Transverse colon (tissue), 4 donors: ENCODE results near the gene RNF152. TPM values are rescaled to one million over a fixed set of nuclear protein-coding genes. Genes with fewer than 3 reads are reported as not detected.

ENCODE experiments used
- DNase-seq: peaks from one replicate; pipeline ENCODE4 v3.0.0-alpha.2; 2019
- H3K27ac ChIP-seq, 4 donors: fragments of 200-600 bp; sonication (generic); 2 replicates each; pipeline ENCODE4 v1.5.1; 2016 to 2018; ENCODE audit warnings: inconsistent platforms in 4 of 4
- H3K27me3 ChIP-seq: fragments of 200-600 bp; sonication (generic); 2 replicates; pipeline ENCODE4 v1.5.1; 2017; ENCODE audit warnings: inconsistent platforms
- H3K36me3 ChIP-seq, 4 donors: fragments of 200-600 bp; sonication (generic); 2 replicates each; pipeline ENCODE4 v1.5.1; 2017 to 2019; ENCODE audit warnings: inconsistent platforms in 4 of 4
- H3K4me1 ChIP-seq, 4 donors: fragments of 200-600 bp; sonication (generic); 2 replicates each; pipeline ENCODE4 v1.5.1; 2017 to 2020; ENCODE audit warnings: inconsistent platforms in 4 of 4
- H3K4me3 ChIP-seq, 4 donors: fragments of 200-600 bp; sonication (generic); 1 replicate in 1 of 4; 2 replicates in 3 of 4; pipeline versions ENCODE4 v1.5.1 to v1.6.1; 2017 to 2019; ENCODE audit warnings: inconsistent platforms in 4 of 4
- H3K9me3 ChIP-seq, 2 donors: fragments of 200-600 bp; sonication (generic); 2 replicates each; pipeline ENCODE4 v1.5.1; 2017 to 2019; ENCODE audit warnings: inconsistent platforms in 2 of 2
- EP300 ChIP-seq: sonication (generic); formaldehyde crosslinking; IDR thresholded peaks from one replicate; pipeline ENCODE4 v1.6.1; 2017; ENCODE audit warnings: antibody characterized with exemption, low read depth
- POLR2A ChIP-seq: fragments of 450-650 bp; IDR thresholded peaks from one replicate; pipeline ENCODE4 v1.6.1; 2016; ENCODE audit warnings: antibody characterized with exemption, mild to moderate bottlenecking, moderate library complexity
- POLR2AphosphoS5 ChIP-seq, 3 donors: sonication (generic); formaldehyde crosslinking; IDR thresholded peaks; one replicate each; pipeline ENCODE4 v1.6.1; 2016; ENCODE audit warnings: antibody characterized with exemption in 3 of 3
- WGBS, 2 donors: methylation state at CpG; one replicate each; pipeline ENCODE4 v1.1.5; 2018; ENCODE audit warnings: low coverage in 1 of 2; 5-methylcytosine and 5-hydroxymethylcytosine counted together
- in situ Hi-C, 4 donors: fragments of 200-750 bp; cut with MboI; loops; one replicate each; pipeline versions ENCODE4 v1.15.0 to v1.15.1; 2017; ENCODE audit warnings: low sequenced_read_pairs in 3 of 4, low pct_ligation_motif_present in 1 of 4, low pct_unique_long_range_greater_than_20kb in 1 of 4
- intact Hi-C: fragments of 100-400 bp; cut with DNase I; formaldehyde crosslinking; loops from one replicate; pipeline ENCODE4 v1.15.1; 2023; ENCODE audit warnings: low total_unique reads
- total RNA-seq, 4 donors: library from RNA; depleted of rRNA; stranded (reverse); fragments of >200 nt; gene quantifications; one replicate each; pipeline ENCODE4 v1.1.0, GENCODE V29; 2016
- TF ChIP-seq, protein P1 (sequence below), 5 experiments: fragments of 200-600 bp in 3 of 5; fragments of 450-650 bp in 2 of 5; sonication (generic) in 3 of 5; IDR thresholded peaks; 1 replicate in 2 of 5; 2 replicates in 3 of 5; pipeline ENCODE4 v1.5.1; 2016 to 2017; ENCODE audit warnings: antibody characterized with exemption in 5 of 5, inconsistent platforms in 3 of 5, mild to moderate bottlenecking in 2 of 5, moderate library complexity in 1 of 5

Gene RNF152
- total RNA-seq, 4 donors from 2014 or later = 29.7 to 340 (median 159) TPM

DNA sequence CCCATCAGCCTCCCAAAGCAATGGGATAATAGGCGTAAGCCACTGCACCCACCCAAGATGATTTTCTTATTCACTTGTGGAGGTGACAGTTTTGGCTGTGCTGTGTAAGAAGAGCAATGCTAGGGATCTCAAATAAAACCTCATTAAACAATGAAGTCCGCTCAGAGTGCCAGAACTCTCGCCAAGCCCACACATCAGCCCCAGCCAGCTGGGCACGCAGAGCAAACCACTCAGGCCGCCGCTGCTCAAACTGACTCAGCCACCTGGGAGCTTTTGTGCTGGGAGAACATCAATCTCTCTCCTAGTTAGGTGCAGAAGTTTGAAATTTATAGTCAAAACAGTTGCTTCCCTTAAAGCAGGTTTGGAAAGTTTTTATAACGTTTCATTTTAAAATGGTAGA, 47.6 kb downstream of the RNF152 start:
- 93 to 94% methylated on average over 3 to 7 of the region's 7 CpGs for WGBS, 2 donors
- in situ Hi-C loops (no loop called here), intact Hi-C loops (no loop called here)
- Histone ChIP-seq H3K4me1 (no peaks in the 10 kb centered on the region), H3K9me3 (no peaks in the 10 kb centered on the region), H3K27me3 (no peaks in the 10 kb centered on the region), H3K36me3 (no peaks in the 10 kb centered on the region), H3K4me3 (no peak overlapping the region), H3K27ac (no peak overlapping the region)
- no peak for DNase-seq
- TF ChIP-seq POLR2AphosphoS5 (IDR thresholded peaks at IDR 0.05) (no peak), EP300 (no peak), POLR2A (no peak)
- TF ChIP-seq, protein P1, sequence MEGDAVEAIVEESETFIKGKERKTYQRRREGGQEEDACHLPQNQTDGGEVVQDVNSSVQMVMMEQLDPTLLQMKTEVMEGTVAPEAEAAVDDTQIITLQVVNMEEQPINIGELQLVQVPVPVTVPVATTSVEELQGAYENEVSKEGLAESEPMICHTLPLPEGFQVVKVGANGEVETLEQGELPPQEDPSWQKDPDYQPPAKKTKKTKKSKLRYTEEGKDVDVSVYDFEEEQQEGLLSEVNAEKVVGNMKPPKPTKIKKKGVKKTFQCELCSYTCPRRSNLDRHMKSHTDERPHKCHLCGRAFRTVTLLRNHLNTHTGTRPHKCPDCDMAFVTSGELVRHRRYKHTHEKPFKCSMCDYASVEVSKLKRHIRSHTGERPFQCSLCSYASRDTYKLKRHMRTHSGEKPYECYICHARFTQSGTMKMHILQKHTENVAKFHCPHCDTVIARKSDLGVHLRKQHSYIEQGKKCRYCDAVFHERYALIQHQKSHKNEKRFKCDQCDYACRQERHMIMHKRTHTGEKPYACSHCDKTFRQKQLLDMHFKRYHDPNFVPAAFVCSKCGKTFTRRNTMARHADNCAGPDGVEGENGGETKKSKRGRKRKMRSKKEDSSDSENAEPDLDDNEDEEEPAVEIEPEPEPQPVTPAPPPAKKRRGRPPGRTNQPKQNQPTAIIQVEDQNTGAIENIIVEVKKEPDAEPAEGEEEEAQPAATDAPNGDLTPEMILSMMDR (IDR thresholded peaks at IDR 0.05) = no peak

DNA sequence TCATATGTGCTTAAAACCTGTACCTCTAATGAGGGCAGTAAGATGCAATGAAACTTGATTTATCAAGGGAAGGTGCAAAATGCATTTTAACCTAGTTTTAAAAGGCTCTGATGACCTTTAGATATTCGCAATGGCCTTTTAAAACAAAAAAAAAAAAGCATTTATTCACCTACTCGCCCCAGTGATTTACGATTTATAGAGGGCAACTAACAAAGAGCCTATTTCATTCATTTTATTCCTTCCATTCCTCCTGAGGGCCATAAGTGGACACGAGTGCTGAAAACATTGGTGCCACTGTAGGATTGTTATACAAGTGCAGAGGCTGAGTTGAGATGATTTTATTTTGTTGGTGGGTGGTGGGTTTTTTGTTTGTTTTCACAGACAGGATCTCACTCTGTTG, 48.1 kb downstream of the RNF152 start:
- Histone ChIP-seq H3K9me3 (no peaks in the 10 kb centered on the region), H3K4me3 (no peak overlapping the region), H3K27me3 (no peaks in the 10 kb centered on the region), H3K4me1 (no peaks in the 10 kb centered on the region), H3K27ac (no peak overlapping the region), H3K36me3 (no peaks in the 10 kb centered on the region)
- in situ Hi-C loops = no loop called here
- DNase-seq = no peak
- WGBS, 2 donors = 74 to 81% methylated on average over 4 of the region's 4 CpGs
- intact Hi-C loops = no loop called here
- no peak for TF ChIP-seq POLR2AphosphoS5 (IDR thresholded peaks at IDR 0.05)
- TF ChIP-seq, protein P1 (IDR thresholded peaks at IDR 0.05) = no peak
- TF ChIP-seq EP300 = no peak
- no peak for TF ChIP-seq POLR2A

DNA sequence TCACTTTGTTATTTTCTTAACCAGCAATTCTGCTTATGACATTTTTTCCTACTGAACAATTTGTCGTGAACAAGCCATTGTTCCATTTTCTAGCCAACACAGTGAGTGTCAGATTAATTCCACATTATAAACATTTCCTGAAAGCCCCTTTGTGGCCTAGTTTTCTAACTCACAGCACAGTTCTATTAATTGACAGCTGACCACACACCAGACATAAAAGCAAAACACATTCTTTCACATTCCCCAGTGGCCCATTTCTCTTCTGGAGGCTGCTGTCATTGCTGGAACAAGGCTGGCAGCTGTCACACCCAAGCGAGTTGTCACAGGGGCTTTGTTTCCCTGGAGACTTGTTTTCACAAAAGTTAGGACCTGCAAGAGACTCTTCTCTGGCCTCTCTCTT, 50.7 kb downstream of the RNF152 start:
- H3K4me3 ChIP-seq = no peak overlapping the region
- no peak for DNase-seq
- in situ Hi-C loops = no loop called here
- H3K4me1 ChIP-seq = no peaks in the 10 kb centered on the region
- no peak overlapping the region for H3K27ac ChIP-seq
- no peaks in the 10 kb centered on the region for H3K27me3 ChIP-seq
- TF ChIP-seq POLR2AphosphoS5 (IDR thresholded peaks at IDR 0.05) (no peak), POLR2A (no peak)
- TF ChIP-seq, protein P1 (IDR thresholded peaks at IDR 0.05) = no peak
- H3K36me3 ChIP-seq = no peaks in the 10 kb centered on the region
- 64 to 73% methylated on average over 2 of the region's 2 CpGs for WGBS, 2 donors
- H3K9me3 ChIP-seq = no peaks in the 10 kb centered on the region
- intact Hi-C loops = no loop called here

DNA sequence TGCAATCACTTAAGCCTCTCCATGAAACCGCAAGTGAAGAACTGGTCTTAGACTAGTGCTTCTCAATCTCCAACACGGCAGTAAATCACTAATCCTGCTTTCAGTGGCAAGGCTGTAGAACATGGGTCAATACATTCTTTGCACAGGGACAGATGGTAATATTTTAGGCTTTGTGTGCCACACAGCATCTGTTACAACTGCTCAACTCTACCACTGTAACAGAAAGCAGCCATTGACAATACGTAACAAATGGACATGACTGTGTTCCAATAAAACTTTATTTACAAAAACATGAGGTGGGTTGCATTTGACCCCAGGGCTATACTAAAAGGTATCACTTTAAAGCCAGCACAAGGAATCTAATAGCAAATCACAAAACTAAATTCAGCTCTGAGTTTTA, 51.1 kb downstream of the RNF152 start:
- 82 to 87% methylated on average over 3 of the region's 3 CpGs for WGBS, 2 donors
- in situ Hi-C loops = no loop called here
- DNase-seq = no peak

More for the DNA sequence above, 51.1 kb downstream of the RNF152 start:
- TF ChIP-seq POLR2A (no peak), EP300 (no peak), POLR2AphosphoS5 (IDR thresholded peaks at IDR 0.05) (no peak)
- TF ChIP-seq, protein P1 (IDR thresholded peaks at IDR 0.05) = no peak
- Histone ChIP-seq H3K4me3 (no peak overlapping the region), H3K27ac (no peak overlapping the region), H3K4me1 (no peaks in the 10 kb centered on the region), H3K27me3 (no peaks in the 10 kb centered on the region), H3K36me3 (no peaks in the 10 kb centered on the region), H3K9me3 (no peaks in the 10 kb centered on the region)
- intact Hi-C loops = no loop called here
